Airway epithelial cell (primary cell): Measurements from ENCODE around the gene IL17RC. TPM values are rescaled to one million over a fixed set of nuclear protein-coding genes. Genes with fewer than 3 reads are reported as not detected.

Experiments used
- total RNA-seq: library from RNA; depleted of rRNA; stranded (reverse); fragments of >200 nt; gene quantifications from 2 replicates; pipeline ENCODE4 v1.2.3, GENCODE V29; 2015

IL17RC gene, protein sequence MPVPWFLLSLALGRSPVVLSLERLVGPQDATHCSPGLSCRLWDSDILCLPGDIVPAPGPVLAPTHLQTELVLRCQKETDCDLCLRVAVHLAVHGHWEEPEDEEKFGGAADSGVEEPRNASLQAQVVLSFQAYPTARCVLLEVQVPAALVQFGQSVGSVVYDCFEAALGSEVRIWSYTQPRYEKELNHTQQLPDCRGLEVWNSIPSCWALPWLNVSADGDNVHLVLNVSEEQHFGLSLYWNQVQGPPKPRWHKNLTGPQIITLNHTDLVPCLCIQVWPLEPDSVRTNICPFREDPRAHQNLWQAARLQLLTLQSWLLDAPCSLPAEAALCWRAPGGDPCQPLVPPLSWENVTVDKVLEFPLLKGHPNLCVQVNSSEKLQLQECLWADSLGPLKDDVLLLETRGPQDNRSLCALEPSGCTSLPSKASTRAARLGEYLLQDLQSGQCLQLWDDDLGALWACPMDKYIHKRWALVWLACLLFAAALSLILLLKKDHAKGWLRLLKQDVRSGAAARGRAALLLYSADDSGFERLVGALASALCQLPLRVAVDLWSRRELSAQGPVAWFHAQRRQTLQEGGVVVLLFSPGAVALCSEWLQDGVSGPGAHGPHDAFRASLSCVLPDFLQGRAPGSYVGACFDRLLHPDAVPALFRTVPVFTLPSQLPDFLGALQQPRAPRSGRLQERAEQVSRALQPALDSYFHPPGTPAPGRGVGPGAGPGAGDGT
- total RNA-seq, result 42.2 and 42.7 TPM in 2 replicates

DNA sequence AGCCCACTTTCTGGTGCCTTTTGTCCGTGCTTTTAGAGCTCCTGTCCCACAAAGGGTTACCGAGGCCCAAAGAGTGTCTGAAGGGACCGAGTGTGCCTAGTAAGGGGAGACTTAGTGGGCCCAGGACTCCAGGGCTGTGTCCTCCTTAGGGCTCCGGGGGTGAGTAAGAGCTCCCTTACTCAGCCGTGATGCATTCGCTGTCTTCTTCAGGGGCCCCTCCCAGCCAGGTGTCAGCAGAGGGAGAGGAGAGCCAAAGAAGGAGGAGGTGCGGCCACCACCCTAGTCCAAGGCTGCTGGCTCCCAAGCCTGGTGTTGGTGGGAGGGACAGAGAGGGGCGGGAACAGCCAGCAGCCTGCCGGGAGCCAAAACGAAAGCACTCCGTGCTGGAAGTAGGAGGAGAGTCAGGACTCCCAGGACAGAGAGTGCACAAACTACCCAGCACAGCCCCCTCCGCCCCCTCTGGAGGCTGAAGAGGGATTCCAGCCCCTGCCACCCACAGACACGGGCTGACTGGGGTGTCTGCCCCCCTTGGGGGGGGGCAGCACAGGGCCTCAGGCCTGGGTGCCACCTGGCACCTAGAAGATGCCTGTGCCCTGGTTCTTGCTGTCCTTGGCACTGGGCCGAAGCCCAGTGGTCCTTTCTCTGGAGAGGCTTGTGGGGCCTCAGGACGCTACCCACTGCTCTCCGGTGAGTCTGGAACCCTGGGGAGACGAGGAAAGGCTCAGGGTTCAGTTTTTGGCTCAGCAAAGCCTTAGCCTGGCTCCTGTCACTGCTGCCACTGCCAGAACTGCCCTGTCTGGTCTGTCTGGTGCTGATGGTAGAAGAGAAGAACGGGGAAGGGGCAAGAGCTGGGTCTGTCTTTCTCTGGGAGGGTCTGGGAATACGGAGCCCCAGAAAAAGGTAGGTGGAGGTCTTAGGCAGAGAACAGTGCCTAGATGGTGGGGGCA is at the start of gene IL17RC:
Gene IL17RC, plus strand, starts transcription at position 365 of the 947 bp plus-strand sequence. Its CDS starts 218 bp downstream, at position 583.

DNA sequence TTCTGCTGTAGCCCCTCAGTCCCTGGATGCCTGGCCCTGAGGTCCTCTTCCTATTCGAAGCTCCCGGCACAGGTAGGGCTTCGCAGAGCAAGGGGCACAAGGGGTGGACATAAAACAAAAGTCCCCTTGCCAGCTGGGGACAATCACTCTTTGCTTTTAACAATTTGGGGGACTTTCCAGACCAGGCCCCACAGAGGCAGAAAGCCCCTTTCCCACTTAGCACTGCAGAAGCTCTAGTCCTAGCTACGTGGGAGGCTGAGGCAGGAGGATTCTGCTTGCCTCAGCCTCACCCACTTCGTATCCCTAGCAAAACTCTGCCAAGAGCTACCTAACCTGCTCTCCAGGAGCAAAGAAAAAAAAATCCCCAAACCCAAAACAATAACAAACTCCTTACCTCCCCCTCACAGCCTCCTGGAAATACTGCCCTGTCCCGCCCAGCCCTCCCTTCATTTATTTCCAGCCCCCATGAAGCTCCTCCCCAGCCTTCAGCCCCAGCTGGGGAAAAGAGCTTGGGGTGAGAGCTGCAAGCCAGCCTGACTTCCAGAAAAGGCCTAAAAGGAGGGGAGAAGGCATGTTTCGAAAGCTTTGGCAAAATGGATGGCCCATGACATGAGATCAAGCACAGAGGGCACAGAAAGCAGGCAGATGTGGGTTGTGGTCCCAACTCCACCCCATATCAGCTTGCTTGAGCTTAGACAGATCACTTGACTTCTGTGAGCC is 36.9 kb upstream of the IL17RC start, which contains the start of gene CIDEC:
Gene CIDEC, minus strand, starts transcription at position 424 of the 720 bp plus-strand sequence. CDS start 1,767 bp downstream, outside the sequence.

GRCh38 chr3:9890249-9891071 is 26.4 kb upstream of the IL17RC start, which contains the start of gene JAGN1:
TSS of gene JAGN1 (plus strand) at chr3:9890610. CDS start at chr3:9890723, 113 bp downstream.

GRCh38 chr3:9902372-9903237 is 14.3 kb upstream of the IL17RC start, which contains the start of gene IL17RE:
TSS of gene IL17RE (plus strand) at chr3:9902848. CDS start at chr3:9902933, 85 bp downstream.

GRCh38 chr3:9933561-9934234 is 16.8 kb downstream of the IL17RC start, which contains the start of gene CRELD1:
TSS of gene CRELD1 (plus strand) at chr3:9933834. CDS start at chr3:9934439, 605 bp downstream.

DNA sequence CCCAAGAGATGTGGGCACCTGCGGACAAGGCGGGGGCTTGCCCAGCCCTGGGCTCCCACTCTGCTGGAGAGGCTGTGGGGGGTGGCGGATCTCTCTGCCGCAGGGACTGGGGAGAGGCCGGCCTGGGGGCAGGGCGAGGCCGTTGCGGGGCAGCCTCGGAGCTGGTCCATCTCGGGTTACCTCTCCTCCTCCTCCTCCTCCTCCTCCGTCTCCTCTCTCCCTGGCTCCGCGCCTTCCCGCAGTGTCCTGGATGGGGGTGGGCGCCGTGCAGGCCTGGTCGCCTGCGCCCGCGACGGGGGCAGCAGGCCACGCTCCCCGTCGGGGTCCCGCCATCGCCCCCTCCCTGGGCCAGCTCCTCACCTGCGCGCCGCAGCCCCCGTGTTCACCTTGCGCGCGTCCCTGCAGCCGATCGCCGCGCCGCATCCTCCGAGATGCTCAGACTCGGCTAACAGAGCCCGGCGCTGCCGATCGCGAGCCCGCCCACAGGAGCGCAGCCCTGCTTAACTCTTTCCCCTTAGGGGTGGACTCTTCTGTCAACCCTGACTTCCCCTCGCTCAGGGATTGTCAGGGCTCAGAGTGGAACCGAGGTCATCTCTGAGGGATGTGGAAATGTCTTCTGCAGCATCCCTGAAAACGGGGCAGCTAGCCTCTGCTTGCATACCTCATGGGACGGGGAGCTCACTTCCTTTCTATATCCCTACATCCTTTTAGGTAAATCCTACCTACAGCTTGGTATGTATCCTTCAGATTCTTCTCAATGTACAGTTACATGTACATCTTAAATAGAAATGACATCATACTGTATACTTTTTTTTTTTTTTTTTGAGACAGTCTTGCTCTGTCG is 35.3 kb downstream of the IL17RC start, which contains the start of gene PRRT3:
Gene PRRT3, minus strand, starts transcription at position 447 of the 844 bp plus-strand sequence. CDS start 2,293 bp downstream, outside the sequence.

Other genes starting within 250 kb of the IL17RC start
- gene CPNE9, start 213.3 kb upstream of the IL17RC start, total RNA-seq, result not detected in 2 replicates
- 8.1 and 13.1 TPM in 2 replicates for gene BRPF1, start 185.4 kb upstream of the IL17RC start, total RNA-seq
- 16.2 and 17.4 TPM in 2 replicates for gene OGG1, start 167.1 kb upstream of the IL17RC start, total RNA-seq
- gene CAMK1, start 147.2 kb upstream of the IL17RC start, total RNA-seq, result 9.5 and 11.7 TPM in 2 replicates
- 55.0 and 65.0 TPM in 2 replicates for gene TADA3, start 124.6 kb upstream of the IL17RC start, total RNA-seq
- gene ARPC4, start 124.0 kb upstream of the IL17RC start, total RNA-seq, result 164 and 206 TPM in 2 replicates
- 4.4 and 6.6 TPM in 2 replicates for gene TTLL3, start 106.8 kb upstream of the IL17RC start, total RNA-seq
- 56.1 and 64.1 TPM in 2 replicates for gene RPUSD3, start 73.1 kb upstream of the IL17RC start, total RNA-seq
- not detected in 2 replicates for gene CIDEC, start 36.8 kb upstream of the IL17RC start, total RNA-seq
- gene JAGN1, start 26.5 kb upstream of the IL17RC start, total RNA-seq, result 33.5 and 51.9 TPM in 2 replicates
- 16.6 and 19.3 TPM in 2 replicates for gene IL17RE, start 14.2 kb upstream of the IL17RC start, total RNA-seq
- gene CRELD1, start 16.7 kb downstream of the IL17RC start, total RNA-seq, result 17.4 and 25.5 TPM in 2 replicates
- gene PRRT3, start 35.3 kb downstream of the IL17RC start, total RNA-seq, result 2.0 TPM in 2 replicates
- 35.2 and 37.8 TPM in 2 replicates for gene EMC3, start 69.7 kb downstream of the IL17RC start, total RNA-seq
- gene FANCD2, start 109.3 kb downstream of the IL17RC start, total RNA-seq, result 20.7 and 32.1 TPM in 2 replicates
- 2.3 TPM in 1 of 2 replicates, not detected in the other for gene FANCD2OS, start 191.2 kb downstream of the IL17RC start, total RNA-seq
- gene BRK1, start 198.6 kb downstream of the IL17RC start, total RNA-seq, result 101 and 142 TPM in 2 replicates
- gene VHL, start 224.7 kb downstream of the IL17RC start, total RNA-seq, result 28.6 and 36.1 TPM in 2 replicates
- 2.9 and 6.1 TPM in 2 replicates for gene IRAK2, start 247.8 kb downstream of the IL17RC start, total RNA-seq